Measurements from ENCODE around the gene DUOXA2.
A peak's percentile ranks its signal among the peaks of the same experiment; 100 is the strongest.

The DUOXA2 gene

DNA sequence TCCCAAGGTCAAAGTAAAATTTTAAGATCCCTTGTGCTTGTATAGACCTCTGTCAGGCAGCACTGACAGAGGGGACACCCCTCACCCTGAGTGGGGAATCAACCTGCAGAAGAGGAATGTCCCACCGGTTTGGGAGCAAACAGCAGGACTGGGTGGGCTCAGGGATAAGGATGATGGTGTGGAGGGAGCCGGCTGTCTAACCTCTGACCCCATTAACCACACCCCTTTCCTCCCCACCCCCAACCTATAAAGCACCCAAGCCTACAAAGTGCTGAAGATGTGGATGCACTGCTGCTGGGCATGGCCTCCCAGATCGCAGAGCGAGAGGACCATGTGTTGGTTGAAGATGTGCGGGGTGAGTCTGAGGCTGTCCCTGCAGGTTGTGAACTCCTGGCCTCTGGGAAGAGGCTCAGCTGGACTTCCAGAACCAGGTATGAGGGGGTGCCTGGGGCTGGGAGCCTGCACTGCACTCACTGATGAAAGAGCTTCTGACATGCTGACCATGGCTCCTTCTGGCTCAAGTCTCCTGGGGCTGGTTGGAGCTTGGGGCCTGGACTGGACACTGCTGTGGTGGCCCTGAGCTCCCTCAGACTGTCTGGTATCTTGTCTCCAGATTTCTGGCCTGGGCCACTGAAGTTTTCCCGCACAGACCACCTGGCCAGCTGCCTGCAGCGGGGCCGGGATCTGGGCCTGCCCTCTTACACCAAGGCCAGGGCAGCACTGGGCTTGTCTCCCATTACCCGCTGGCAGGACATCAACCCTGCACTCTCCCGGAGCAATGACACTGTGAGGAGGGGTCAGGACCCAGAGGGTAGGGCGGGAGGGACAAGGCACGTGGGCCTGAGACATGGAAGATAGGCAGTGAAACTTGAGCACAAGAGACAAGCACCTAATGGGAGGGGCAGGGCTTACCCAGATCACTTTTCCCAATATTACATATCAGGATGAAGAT is 25.0 kb downstream of the DUOXA2 start:
- DNase-seq = no peak

DNA sequence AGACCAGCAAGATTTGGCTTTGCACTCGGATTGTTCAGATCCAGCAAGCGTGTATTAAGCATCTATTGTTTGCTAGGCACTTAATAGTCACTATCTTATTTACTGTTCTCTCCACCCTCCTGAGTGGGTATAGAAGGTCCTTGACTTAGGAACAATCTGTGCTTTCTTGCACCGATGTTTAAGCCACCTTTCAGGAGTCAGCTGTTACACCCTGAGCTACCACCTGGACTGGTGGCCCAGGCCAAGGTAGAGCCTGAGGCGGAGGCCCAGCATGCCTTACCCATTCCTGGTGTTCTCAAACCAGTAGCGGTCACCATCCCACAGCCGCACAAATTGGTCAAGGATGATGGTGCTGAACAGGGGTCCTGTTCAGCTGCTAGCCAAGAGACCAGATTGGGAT is 25.6 kb downstream of the DUOXA2 start:
- DNase-seq = no peak

DNA sequence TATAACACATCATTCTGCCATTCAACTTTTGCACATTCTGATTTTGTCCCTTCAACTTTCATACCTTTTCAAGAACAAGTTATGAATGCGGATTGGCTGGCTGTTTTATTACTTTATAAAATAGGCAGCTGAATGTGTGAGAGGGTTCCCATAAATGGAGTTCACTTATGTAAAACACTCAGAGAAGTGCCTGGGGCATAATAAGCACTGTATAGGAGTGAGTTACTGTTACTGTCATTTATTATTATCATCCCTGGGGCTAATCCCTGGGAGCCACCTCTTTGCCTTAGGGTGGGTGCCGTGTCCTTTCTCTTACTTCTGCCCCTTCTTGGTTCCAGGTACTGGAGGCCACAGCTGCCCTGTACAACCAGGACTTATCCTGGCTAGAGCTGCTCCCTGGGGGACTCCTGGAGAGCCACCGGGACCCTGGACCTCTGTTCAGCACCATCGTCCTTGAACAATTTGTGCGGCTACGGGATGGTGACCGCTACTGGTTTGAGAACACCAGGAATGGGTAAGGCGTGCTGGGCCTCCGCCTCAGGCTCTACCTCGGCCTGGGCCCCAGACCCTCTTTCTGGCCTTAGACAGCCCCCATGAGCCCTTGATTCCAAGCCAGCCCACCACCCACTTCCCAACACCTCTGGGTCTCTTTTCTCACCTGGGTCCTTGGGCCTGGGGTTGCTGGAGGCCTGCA is 26.6 kb downstream of the DUOXA2 start:
- no peak for DNase-seq

DNA sequence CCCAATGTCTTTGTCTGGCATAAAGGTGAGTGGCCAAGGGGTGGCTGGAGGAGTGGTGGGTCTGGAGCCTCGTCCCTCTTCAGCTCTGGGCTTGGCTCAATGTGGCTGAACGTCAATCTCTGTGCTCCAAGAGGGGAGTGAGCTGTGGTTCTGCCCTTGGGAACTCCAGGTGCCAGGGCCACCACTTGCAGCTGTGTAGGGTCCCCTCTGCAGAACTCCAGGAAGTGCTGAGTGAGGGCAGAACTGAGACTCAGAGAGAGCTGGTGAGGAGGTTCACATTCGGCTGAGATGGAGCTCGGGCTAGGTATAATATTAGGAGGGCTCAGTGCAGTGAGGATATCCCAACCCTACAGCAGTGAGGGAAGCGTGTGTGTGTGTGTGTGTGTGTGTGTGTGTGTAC is 27.3 kb downstream of the DUOXA2 start:
- DNase-seq = no peak

DNA sequence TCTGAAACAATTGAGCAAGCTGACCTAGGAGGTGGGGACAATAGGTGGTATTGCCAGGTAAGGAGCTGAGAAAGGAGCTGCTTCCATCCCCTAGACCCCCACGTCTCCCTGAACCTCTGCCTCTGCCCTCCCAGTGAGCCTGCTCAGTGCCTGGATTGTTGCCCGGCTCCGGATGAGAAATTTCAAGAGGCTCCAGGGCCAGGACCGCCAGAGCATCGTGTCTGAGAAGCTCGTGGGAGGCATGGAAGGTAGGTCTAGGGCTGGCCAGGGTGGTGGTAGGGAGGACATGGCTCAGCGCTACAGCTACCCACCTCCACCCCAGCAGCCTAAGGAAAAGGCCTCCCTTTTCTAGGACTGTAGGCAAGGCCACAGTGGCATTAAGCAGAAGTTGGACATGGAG is 28.9 kb downstream of the DUOXA2 start:
- no peak for DNase-seq

DNA sequence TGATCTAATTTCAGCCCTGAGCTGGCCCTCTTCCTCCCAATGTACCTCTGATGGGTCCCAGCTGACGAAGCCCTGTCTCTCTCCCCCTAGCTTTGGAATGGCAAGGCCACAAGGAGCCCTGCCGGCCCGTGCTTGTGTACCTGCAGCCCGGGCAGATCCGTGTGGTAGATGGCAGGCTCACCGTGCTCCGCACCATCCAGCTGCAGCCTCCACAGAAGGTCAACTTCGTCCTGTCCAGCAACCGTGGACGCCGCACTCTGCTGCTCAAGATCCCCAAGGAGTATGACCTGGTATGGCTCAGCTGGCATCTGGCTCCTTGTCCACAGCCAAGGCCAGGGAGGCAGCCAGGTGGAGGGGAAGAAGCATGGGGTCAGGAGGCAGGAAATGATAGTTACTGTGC is 29.8 kb downstream of the DUOXA2 start:
- DNase-seq = no peak

- no peak for DNase-seq
These were observed 30.6 kb downstream of the DUOXA2 start for GRCh38 chr15:45144775-45145174.

DNA sequence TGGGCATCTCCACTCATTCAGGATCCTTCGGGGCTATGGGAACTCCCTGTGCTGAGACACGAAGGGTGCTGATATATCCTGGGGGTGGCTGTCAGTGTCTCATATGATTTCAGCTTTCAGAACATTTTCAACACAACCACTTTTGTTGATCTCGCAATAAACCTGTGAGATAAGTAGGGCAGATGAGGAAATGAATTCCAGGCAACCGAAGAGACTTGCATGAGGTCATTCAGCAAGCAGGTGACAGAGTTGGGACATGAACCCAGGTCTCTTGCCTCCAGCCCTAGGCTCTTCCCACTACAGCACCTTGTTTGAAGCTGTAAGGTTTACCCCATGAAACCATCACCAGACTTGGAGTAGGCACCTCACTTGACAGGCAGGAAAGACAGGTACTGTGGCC is 32.3 kb downstream of the DUOXA2 start:
- no peak for DNase-seq

DNA sequence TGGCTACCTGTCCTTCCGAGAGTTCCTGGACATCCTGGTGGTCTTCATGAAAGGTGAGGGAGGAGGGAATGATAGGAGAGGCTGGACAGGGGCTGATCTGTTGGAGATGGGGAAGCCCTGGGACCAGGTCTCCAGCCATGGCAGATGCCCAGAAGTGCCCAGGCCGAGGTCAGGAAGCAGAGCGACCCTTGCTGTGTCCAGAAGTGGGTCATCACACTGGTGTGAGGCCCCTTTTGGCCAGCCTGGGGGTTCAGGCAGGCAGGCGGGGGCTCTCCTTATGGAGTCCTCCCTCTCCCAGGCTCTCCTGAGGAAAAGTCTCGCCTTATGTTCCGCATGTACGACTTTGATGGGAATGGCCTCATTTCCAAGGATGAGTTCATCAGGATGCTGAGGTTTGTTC is 33.5 kb downstream of the DUOXA2 start:
- no peak for DNase-seq

DNA sequence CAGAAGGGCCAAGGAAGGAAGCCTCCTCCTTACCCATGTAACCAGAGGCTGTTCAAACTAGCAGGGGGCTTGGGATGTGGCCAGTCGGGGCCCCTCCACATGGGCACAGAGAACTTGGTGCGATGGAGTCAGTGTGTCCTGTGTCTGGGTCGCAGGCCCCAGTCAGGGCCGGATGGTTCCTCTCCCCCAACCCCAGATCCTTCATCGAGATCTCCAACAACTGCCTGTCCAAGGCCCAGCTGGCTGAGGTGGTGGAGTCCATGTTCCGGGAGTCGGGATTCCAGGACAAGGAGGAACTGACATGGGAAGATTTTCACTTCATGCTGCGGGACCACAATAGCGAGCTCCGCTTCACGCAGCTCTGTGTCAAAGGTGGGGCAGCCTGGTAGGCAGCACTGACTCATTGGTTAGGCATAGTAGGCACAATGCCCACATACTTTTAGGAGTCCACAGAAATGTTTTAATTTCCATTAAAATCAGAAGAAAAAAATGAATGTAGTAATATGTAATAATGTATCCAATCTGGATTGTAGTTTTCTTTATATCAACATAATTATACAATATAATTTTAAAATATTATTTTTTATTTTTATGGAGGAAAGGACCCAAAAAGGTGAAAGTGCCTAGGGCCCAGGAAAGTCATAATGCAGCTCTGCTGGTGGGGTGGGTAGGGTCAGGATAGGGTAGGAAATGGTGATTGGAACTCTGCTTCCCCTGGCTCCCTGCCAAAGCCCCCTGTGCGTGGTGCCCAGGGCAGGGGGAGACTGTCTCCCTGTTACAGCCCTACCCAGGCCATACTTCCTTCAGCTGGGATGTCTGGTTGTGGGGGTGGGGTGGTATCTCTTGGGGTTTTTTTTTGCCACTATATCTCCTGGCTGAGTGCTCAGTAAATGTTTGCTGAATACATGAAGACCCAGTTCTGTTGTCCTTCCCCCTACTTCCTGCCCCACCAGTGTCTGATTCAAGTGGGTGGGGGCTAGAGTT is 34.2 kb downstream of the DUOXA2 start:
- DNase-seq = no peak

- DNase-seq = no peak
These were observed 34.9 kb downstream of the DUOXA2 start for GRCh38 chr15:45149060-45149459.

GRCh38 chr15:45150481-45150880 is 36.4 kb downstream of the DUOXA2 start:
- DNase-seq = no peak

GRCh38 chr15:45150997-45151396 is 36.9 kb downstream of the DUOXA2 start:
- DNase-seq = no peak

- no peak for DNase-seq
These were observed 38.1 kb downstream of the DUOXA2 start for GRCh38 chr15:45151998-45152828.

- DNase-seq = no peak
These were observed 41.6 kb downstream of the DUOXA2 start for GRCh38 chr15:45155739-45156138.

DNA sequence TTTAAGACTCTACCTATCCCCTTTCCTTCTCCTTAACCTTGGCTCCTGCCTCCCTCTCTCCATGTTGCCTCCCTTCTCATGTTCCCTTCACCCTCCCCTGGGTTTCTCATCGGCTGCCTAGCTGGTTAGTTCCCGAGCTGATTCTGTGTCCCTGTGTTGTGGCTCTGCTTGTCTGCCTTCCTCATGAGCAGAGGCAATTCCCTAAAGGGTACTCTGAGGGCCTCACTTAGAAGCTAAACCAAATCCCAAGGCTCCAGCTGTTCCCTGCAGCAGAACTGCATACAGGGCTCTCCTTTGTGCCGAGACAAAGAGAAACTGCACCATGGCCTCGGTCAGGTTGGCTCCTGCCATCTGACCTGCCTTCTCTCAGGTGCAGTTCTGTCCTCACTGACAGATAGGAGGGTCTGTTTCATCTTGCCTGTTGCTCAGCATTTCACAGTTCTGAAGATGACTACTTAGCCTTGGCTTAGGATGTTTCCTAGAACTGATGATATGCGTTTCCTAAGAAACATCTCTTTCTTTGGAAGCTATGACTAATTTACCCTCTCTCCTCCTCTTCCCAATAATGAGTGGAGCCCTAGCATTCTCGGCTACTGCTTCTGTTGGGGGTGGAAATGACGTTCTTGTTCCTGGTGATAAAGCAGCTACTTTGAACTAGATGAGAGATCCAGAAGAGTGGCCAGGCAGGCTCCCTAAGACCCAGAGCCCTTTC is 42.8 kb downstream of the DUOXA2 start:
- no peak for DNase-seq

GRCh38 chr15:45157974-45158373 is 43.8 kb downstream of the DUOXA2 start:
- no peak for DNase-seq

- no peak for DNase-seq
These were observed 47.5 kb downstream of the DUOXA2 start for GRCh38 chr15:45161666-45162065.

- peak; percentile 44 for DNase-seq
These were observed 48.8 kb downstream of the DUOXA2 start for GRCh38 chr15:45162771-45163507.

DNA sequence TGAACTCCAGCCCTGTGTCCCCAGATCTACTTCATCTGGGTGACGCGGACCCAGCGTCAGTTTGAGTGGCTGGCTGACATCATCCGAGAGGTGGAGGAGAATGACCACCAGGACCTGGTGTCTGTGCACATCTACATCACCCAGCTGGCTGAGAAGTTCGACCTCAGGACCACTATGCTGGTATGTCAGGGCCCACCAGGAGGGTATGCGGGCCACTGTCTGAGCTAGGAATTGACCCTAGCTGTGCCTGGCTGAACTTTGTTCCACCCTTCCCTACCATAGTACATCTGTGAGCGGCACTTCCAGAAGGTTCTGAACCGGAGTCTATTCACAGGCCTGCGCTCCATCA is 49.4 kb downstream of the DUOXA2 start:
- DNase-seq = no peak

DNA sequence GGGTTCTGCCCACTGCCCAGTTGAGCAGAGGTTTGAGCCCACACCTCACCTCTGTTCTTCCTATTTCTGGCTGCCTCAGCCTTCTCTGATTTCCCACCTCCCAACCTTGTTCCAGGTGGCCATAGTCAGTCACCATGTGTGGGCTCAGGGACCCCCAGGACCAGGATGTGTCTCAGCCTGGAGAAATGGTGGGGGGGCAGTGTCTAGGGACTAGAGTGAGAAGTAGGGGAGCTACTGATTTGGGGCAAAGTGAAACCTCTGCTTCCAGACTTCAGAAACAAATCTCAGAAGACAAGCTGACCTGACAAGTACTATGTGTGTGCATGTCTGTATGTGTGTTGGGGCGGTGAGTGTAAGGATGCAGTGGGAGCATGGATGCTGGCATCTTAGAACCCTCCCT is 50.8 kb downstream of the DUOXA2 start:
- no peak for DNase-seq
